GM18858 (cell line): ENCODE data around the gene CORIN.

Source experiments
- ATAC-seq: cut with Tn5 transposase; IDR thresholded peaks from one replicate; pipeline ENCODE4 v1.9.1; 2021; ENCODE audit not compliant: unreplicated experiment

The CORIN gene

GRCh38 chr4:47837908-47838294, at the start of gene CORIN:
TSS of gene CORIN (minus strand) at chr4:47838067. CDS start at chr4:47837949, 118 bp downstream.
- no peak for ATAC-seq

- no peak for ATAC-seq
These were observed 44.4 kb upstream of the CORIN start for GRCh38 chr4:47882228-47882627.

GRCh38 chr4:47879458-47879857, 41.6 kb upstream of the CORIN start:
- ATAC-seq = no peak

- no peak for ATAC-seq
These were observed 39.1 kb upstream of the CORIN start for GRCh38 chr4:47876784-47877546.

GRCh38 chr4:47876310-47876709, 38.4 kb upstream of the CORIN start:
- ATAC-seq = no peak

GRCh38 chr4:47873877-47874541, 36.1 kb upstream of the CORIN start:
- ATAC-seq = no peak

GRCh38 chr4:47863486-47863885, 25.6 kb upstream of the CORIN start:
- no peak for ATAC-seq

- ATAC-seq = no peak
These were observed 24.4 kb upstream of the CORIN start for GRCh38 chr4:47862297-47862696.

- ATAC-seq = no peak
These were observed 22.4 kb upstream of the CORIN start for GRCh38 chr4:47860305-47860704.

GRCh38 chr4:47858006-47858405, 20.1 kb upstream of the CORIN start:
- ATAC-seq = no peak

- ATAC-seq = no peak
These were observed 18.8 kb upstream of the CORIN start for GRCh38 chr4:47856713-47857112.

- no peak for ATAC-seq
These were observed 17.5 kb upstream of the CORIN start for GRCh38 chr4:47855350-47855749.

- ATAC-seq = no peak
These were observed 14.3 kb upstream of the CORIN start for GRCh38 chr4:47852136-47852535.

- no peak for ATAC-seq
These were observed 11.6 kb upstream of the CORIN start for GRCh38 chr4:47849466-47849865.

- no peak for ATAC-seq
These were observed 10.2 kb upstream of the CORIN start for GRCh38 chr4:47848041-47848440.

- no peak for ATAC-seq
These were observed 5.1 kb upstream of the CORIN start for GRCh38 chr4:47842985-47843384.

- no peak for ATAC-seq
These were observed 2.4 kb upstream of the CORIN start for GRCh38 chr4:47840291-47840690.

GRCh38 chr4:47839259-47839658, 1.4 kb upstream of the CORIN start:
- peak; percentile 74 for ATAC-seq

- no peak for ATAC-seq
These were observed 578 bp upstream of the CORIN start for GRCh38 chr4:47838445-47838844.

- ATAC-seq = peak; percentile 36
These were observed 566 bp downstream of the CORIN start for GRCh38 chr4:47837094-47837907.

- ATAC-seq = peak; percentile 41
These were observed 1.2 kb downstream of the CORIN start for GRCh38 chr4:47836641-47837093.

- no peak for ATAC-seq
These were observed 2.4 kb downstream of the CORIN start for GRCh38 chr4:47835494-47835893.
